Esophagus muscularis mucosa (tissue), 4 donors: ENCODE measurements around the gene SLC39A13. TPM values are rescaled to one million over a fixed set of nuclear protein-coding genes. Genes with fewer than 3 reads are reported as not detected.
A peak's percentile ranks its signal among the peaks of the same experiment; 100 is the strongest.

Experiments
- DNase-seq: peaks from one replicate; pipeline ENCODE4 v3.0.0-alpha.2; 2017; ENCODE audit errors: extremely low spot score
- H3K27ac ChIP-seq, 4 donors: fragments of 200-600 bp; sonication (generic); replicated peaks in 1 of 4; 1 replicate in 3 of 4; 2 replicates in 1 of 4; pipeline ENCODE4 v1.5.1; 2016 to 2019; ENCODE audit warnings: mild to moderate bottlenecking in 1 of 4
- H3K27me3 ChIP-seq, 4 donors: fragments of 200-600 bp; sonication (generic); one replicate each; pipeline versions ENCODE4 v1.5.1 to v1.6.0; 2016 to 2019
- H3K36me3 ChIP-seq, 4 donors: fragments of 200-600 bp; sonication (generic); one replicate each; pipeline ENCODE4 v1.5.1; 2016 to 2019
- H3K4me1 ChIP-seq, 4 donors: fragments of 200-600 bp; sonication (generic); one replicate each; pipeline ENCODE4 v1.5.1; 2016 to 2019
- H3K4me3 ChIP-seq, 4 donors: fragments of 200-600 bp; sonication (generic); 1 replicate in 2 of 4; 2 replicates in 2 of 4; pipeline ENCODE4 v1.5.1; 2016 to 2019; ENCODE audit warnings: mild to moderate bottlenecking in 4 of 4, moderate library complexity in 1 of 4
- H3K9me3 ChIP-seq, 4 donors: fragments of 200-600 bp; sonication (generic); 1 replicate in 3 of 4; 2 replicates in 1 of 4; pipeline ENCODE4 v1.5.1; 2016 to 2019
- EP300 ChIP-seq: sonication (generic); formaldehyde crosslinking; IDR thresholded peaks from one replicate; pipeline ENCODE4 v1.6.1; 2017; ENCODE audit warnings: antibody characterized with exemption
- POLR2A ChIP-seq: fragments of 450-650 bp; IDR thresholded peaks from one replicate; pipeline ENCODE4 v1.6.1; 2017; ENCODE audit warnings: antibody characterized with exemption, moderate library complexity, mild to moderate bottlenecking, low read depth
- POLR2AphosphoS5 ChIP-seq, 2 donors: sonication (generic); formaldehyde crosslinking; IDR thresholded peaks; one replicate each; pipeline ENCODE4 v1.6.1; 2017; ENCODE audit warnings: antibody characterized with exemption in 2 of 2
- WGBS: methylation state at CpG from one replicate; pipeline ENCODE4 v1.1.5; 2018; 5-methylcytosine and 5-hydroxymethylcytosine counted together
- intact Hi-C: fragments of 100-400 bp; cut with DNase I; formaldehyde crosslinking; loops from one replicate; pipeline ENCODE4 v1.15.1; 2023
- total RNA-seq, 4 donors: library from RNA; depleted of rRNA; stranded (reverse); fragments of >200 nt; gene quantifications; one replicate each; pipeline versions ENCODE4 v1.1.0 to v1.2.1, GENCODE V29; 2016
- TF ChIP-seq, protein P1 (sequence below), 3 experiments: fragments of 200-600 bp in 2 of 3; fragments of 450-650 bp in 1 of 3; sonication (generic) in 2 of 3; IDR thresholded peaks; one replicate each; pipeline ENCODE4 v1.5.1; 2017 to 2019; ENCODE audit warnings: antibody characterized with exemption in 3 of 3, mild to moderate bottlenecking in 2 of 3, moderate library complexity in 1 of 3

Gene SLC39A13
- total RNA-seq, 4 donors from 2014 or later: 91.9 to 251 (median 129) TPM

DNA sequence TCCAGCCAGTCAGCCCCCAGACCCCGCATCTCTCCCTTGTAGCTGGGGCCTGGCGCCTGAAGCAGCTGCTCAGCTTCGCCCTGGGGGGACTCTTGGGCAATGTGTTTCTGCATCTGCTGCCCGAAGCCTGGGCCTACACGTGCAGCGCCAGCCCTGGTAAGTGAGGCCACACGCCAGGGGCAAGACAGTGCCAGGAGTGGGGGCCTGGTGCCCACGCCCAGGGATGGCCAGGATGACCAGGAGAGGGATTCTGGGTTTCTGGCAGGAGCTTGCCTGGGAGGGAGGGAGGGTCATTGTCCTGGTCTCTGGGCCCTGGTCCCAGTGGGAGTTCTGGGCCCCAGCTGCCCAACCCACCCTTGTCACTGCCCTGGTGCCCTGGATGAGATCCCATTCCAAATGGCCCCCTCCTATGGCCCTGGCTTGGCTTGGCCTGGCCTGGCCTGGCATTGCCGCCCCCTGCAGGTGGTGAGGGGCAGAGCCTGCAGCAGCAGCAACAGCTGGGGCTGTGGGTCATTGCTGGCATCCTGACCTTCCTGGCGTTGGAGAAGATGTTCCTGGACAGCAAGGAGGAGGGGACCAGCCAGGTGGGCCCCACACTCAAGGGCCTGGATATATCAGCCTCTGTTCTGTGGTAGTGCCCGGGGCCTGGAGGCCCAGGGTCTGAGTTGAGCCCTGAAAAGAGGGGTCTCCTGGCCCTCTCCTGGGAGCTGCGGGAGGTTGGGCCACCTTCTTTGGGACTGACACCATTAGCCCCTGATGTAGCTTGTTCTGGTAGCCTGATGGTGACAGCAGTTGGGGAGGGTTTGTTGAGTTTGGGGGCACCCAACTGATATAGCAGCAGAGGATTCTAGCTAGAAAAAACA is 3.7 kb downstream of the SLC39A13 start:
- Histone ChIP-seq H3K27me3 (no peaks in the 10 kb centered on the region), H3K9me3 (no peaks in the 10 kb centered on the region), H3K4me1 (peaks cover 59 to 91% (median 86%) of the 10 kb centered on the region in 4 donors), H3K4me3 (no peak overlapping the region), H3K27ac (peak overlapping the region; percentile 47 to 98 (median 97)), H3K36me3 (peaks cover 29 to 65% (median 50%) of the 10 kb centered on the region in 4 donors)
- intact Hi-C loops: no loop called here
- 60% methylated on average over 2 of the region's 12 CpGs for WGBS
- DNase-seq: no peak
- no peak for TF ChIP-seq POLR2A
- TF ChIP-seq, protein P1, sequence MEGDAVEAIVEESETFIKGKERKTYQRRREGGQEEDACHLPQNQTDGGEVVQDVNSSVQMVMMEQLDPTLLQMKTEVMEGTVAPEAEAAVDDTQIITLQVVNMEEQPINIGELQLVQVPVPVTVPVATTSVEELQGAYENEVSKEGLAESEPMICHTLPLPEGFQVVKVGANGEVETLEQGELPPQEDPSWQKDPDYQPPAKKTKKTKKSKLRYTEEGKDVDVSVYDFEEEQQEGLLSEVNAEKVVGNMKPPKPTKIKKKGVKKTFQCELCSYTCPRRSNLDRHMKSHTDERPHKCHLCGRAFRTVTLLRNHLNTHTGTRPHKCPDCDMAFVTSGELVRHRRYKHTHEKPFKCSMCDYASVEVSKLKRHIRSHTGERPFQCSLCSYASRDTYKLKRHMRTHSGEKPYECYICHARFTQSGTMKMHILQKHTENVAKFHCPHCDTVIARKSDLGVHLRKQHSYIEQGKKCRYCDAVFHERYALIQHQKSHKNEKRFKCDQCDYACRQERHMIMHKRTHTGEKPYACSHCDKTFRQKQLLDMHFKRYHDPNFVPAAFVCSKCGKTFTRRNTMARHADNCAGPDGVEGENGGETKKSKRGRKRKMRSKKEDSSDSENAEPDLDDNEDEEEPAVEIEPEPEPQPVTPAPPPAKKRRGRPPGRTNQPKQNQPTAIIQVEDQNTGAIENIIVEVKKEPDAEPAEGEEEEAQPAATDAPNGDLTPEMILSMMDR (IDR thresholded peaks at IDR 0.05): peak; percentile 49 to 75 (median 49)

DNA sequence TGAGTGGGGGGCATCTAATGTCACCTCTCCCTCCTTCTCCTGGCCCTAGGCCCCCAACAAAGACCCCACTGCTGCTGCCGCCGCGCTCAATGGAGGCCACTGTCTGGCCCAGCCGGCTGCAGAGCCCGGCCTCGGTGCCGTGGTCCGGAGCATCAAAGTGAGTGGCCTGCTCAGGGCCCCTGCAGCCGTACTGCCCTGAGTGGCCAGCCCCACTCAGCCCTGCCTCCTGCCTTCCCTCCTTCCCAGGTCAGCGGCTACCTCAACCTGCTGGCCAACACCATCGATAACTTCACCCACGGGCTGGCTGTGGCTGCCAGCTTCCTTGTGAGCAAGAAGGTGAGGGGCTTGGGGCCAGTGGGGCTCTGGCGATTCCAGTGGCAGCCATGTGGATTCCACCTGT is 5.0 kb downstream of the SLC39A13 start:
- Histone ChIP-seq H3K27me3 (no peaks in the 10 kb centered on the region), H3K9me3 (no peaks in the 10 kb centered on the region), H3K4me3 (no peak overlapping the region), H3K36me3 (peaks cover 37 to 78% (median 62%) of the 10 kb centered on the region in 4 donors), H3K27ac (peak overlapping the region; percentile 88 to 98 (median 90)), H3K4me1 (peaks cover 54 to 96% (median 91%) of the 10 kb centered on the region in 4 donors)
- intact Hi-C loops: no loop called here
- WGBS: 83% methylated on average over 13 of the region's 13 CpGs
- no peak for DNase-seq
- TF ChIP-seq EP300 (no peak), POLR2A (no peak), POLR2AphosphoS5 (IDR thresholded peaks at IDR 0.05) (no peak)
- TF ChIP-seq, protein P1 (IDR thresholded peaks at IDR 0.05): no peak

DNA sequence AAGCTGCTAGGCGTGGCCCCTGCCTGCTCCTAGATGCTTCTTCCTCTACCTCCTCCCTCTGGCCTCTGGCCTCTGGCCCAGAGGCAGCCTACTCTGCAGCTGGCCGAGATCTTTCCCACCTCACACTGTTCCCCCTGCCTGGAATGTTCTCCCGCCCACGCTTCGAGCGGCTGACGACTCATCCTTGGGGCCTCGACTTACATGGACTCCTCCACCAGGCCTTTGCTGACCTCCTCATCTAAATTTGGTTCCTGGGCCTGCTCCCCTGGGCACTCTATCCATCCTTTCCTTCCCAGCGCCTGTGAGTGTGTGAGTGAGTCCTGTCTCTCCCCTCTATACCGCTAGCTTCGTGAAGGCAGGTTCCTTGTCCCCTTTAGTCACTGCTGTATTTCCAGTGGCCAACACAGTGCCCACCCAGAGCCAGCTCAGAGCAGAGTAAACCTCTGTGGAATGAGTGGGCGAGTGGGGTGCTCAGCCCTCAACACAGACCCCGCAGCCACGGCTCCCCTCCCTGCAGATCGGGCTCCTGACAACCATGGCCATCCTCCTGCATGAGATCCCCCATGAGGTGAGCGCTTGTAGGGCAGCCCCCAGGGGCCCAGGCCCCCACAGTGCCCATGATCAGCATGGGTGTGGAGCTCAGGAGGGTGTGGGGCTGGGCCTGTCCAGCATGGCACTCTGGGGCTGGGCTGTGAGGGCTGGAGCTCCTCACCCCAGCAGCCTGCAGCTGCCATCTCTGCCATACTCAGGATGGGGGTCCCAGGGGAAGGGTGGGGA is 5.7 kb downstream of the SLC39A13 start:
- intact Hi-C loops: no loop called here
- Histone ChIP-seq H3K4me3 (no peak overlapping the region), H3K9me3 (no peaks in the 10 kb centered on the region), H3K27me3 (no peaks in the 10 kb centered on the region), H3K4me1 (peaks cover 52 to 97% (median 89%) of the 10 kb centered on the region in 4 donors), H3K36me3 (peaks cover 44 to 85% (median 69%) of the 10 kb centered on the region in 4 donors), H3K27ac (peak overlapping the region; percentile 88 to 98 (median 90))
- DNase-seq: no peak
- 49% methylated on average over 12 of the region's 16 CpGs for WGBS
- TF ChIP-seq, protein P1 (IDR thresholded peaks at IDR 0.05): no peak
- TF ChIP-seq POLR2AphosphoS5 (IDR thresholded peaks at IDR 0.05): peak; percentile 57 to 75
- no peak for TF ChIP-seq POLR2A

DNA sequence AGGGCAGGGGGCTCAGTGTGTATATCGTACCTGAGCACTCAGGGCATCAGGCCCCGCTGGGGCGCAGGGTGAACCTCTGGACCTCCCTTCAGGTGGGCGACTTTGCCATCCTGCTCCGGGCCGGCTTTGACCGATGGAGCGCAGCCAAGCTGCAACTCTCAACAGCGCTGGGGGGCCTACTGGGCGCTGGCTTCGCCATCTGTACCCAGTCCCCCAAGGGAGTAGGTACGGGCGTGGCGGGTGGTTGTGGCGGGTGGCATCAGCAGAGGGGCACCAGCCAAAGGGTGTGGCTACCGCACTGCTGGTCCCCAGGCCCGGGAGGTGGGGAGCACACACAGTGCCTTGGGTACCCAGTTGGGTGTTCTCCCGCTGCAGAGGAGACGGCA is 6.3 kb downstream of the SLC39A13 start:
- Histone ChIP-seq H3K4me3 (no peak overlapping the region), H3K36me3 (peaks cover 46 to 91% (median 74%) of the 10 kb centered on the region in 4 donors), H3K27me3 (no peaks in the 10 kb centered on the region), H3K27ac (peak overlapping the region; percentile 88 to 98 (median 90)), H3K4me1 (peaks cover 46 to 91% (median 83%) of the 10 kb centered on the region in 4 donors), H3K9me3 (no peaks in the 10 kb centered on the region)
- WGBS: 81% methylated on average over 7 of the region's 19 CpGs
- intact Hi-C loops: no loop called here
- TF ChIP-seq POLR2A (no peak), POLR2AphosphoS5 (IDR thresholded peaks at IDR 0.05) (no peak), EP300 (no peak)
- TF ChIP-seq, protein P1 (IDR thresholded peaks at IDR 0.05): no peak
- no peak for DNase-seq
